Measurements from ENCODE around the gene TCF7L1. TPM values are rescaled to one million over a fixed set of nuclear protein-coding genes. Genes with fewer than 3 reads are reported as not detected.

Gene TCF7L1
- total and polyA plus RNA-seq, 4 donors = 12.3 to 21.5 (median 13.8) TPM

- Histone ChIP-seq H3K9ac (ENCODE audit: insufficient read depth in 1 of 2, low read length in 2 of 2) (no peak overlapping the region), H3K4me3 (no peak overlapping the region), H3K4me1 (ENCODE audit: control insufficient read depth in 5 of 5, insufficient read depth in 5 of 5, low read length in 5 of 5) (peaks cover 0 to 13% (median 6%) of the 10 kb centered on the region in 5 donors), H3K27ac (ENCODE audit: low read depth in 1 of 2, low read length in 1 of 2) (no peak overlapping the region), H3K9me3 (ENCODE audit: control insufficient read depth in 4 of 4, insufficient read depth in 3 of 4, low read length in 3 of 4) (no peaks in the 10 kb centered on the region), H3K27me3 (ENCODE audit: control insufficient read depth in 3 of 3, insufficient read depth in 3 of 3, low read length in 2 of 3) (no peaks in the 10 kb centered on the region), H3K36me3 (ENCODE audit: control insufficient read depth in 4 of 4, insufficient read depth in 4 of 4, low read length in 4 of 4) (no peaks in the 10 kb centered on the region)
- TF ChIP-seq CTCF (IDR thresholded peaks at IDR 0.05; ENCODE audit: control extremely low read depth, extremely low read depth) = no peak
- DNase-seq (no peak), ATAC-seq (ENCODE audit: insufficient read depth, low FRiP score) (no peak)
- 68 to 77% methylated on average over 2 of the region's 2 CpGs for WGBS, 2 donors
Measured at GRCh38 chr2:85187069-85187468, 53.9 kb downstream of the TCF7L1 start.

DNA sequence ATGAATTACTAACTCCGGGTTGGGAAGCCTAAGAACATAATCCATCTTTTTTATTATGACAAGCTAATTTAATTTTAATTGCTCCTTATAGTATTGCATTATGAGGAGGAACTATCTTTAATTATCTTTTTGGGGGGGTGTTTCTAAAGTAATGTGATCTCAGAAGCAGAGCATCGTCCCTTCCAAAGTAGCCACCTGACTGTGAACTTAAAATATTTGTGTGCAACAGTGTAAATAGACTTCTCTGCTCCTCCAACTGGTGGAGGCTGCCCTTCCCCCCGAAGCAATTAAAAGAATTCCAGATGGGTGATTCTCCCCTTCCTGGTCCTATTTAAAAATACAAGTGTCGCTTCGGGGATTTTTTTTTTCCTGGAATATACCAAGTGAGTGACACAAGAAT lies 55.7 kb downstream of the TCF7L1 start:
- peak overlapping the region in 1 of 2 donors; percentile 7 for H3K9ac ChIP-seq (ENCODE audit: insufficient read depth in 1 of 2, low read length in 2 of 2)
- ATAC-seq (ENCODE audit: insufficient read depth, low FRiP score) (no peak), DNase-seq (peak in 2 of 3 donors; percentile 15 to 22)
- H3K36me3 ChIP-seq (ENCODE audit: control insufficient read depth in 4 of 4, insufficient read depth in 4 of 4, low read length in 4 of 4) = peaks cover 0 to 7% (median 0%) of the 10 kb centered on the region in 4 donors
- H3K4me3 ChIP-seq = no peak overlapping the region
- H3K4me1 ChIP-seq (ENCODE audit: control insufficient read depth in 5 of 5, insufficient read depth in 5 of 5, low read length in 5 of 5) = peaks cover 0 to 13% (median 5%) of the 10 kb centered on the region in 5 donors
- H3K9me3 ChIP-seq (ENCODE audit: control insufficient read depth in 4 of 4, insufficient read depth in 3 of 4, low read length in 3 of 4) = no peaks in the 10 kb centered on the region
- no peaks in the 10 kb centered on the region for H3K27me3 ChIP-seq (ENCODE audit: control insufficient read depth in 3 of 3, insufficient read depth in 3 of 3, low read length in 2 of 3)
- 31 to 63% methylated on average over 5 of the region's 5 CpGs for WGBS, 2 donors
- TF ChIP-seq CTCF (IDR thresholded peaks at IDR 0.05; ENCODE audit: control extremely low read depth, extremely low read depth) = no peak
- H3K27ac ChIP-seq (ENCODE audit: low read depth in 1 of 2, low read length in 1 of 2) = no peak overlapping the region

DNA sequence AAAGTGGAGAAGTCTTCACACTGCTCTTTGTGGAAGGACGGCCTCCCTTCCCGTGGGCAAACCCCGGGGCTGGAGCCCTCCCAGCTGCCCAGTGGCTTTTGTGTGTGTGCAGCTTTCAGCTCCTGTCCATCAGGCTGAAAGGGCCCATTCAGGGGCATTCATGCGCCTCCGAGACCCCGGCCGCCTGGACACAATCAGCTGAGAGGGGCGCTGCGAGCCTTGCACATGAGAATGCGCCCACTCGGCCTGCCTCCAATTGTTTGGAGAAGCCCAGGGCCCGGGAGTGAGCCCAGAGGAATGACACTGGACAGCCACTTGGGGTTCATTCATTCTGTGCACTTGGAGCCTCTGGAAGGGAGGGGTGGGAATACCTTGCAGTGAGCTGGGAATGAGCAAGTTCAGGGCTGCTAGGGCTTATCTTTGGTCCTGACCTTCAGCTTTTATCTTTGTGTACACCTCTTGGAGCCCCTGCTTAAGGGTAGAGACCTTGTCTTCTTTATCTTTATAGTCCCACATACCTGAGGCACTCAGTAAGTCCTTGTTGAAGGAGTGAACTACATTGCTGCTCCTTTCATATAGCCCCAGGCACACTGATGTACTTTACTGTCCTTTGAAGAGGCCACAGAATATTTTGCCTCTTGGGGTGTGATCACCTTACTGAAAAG lies 56.5 kb downstream of the TCF7L1 start:
- 80 to 92% methylated on average over 12 of the region's 12 CpGs for WGBS, 2 donors
- H3K4me1 ChIP-seq (ENCODE audit: control insufficient read depth in 5 of 5, insufficient read depth in 5 of 5, low read length in 5 of 5) = peaks cover 0 to 13% (median 5%) of the 10 kb centered on the region in 5 donors
- no peak overlapping the region for H3K4me3 ChIP-seq
- no peak for ATAC-seq (ENCODE audit: insufficient read depth, low FRiP score)
- H3K9me3 ChIP-seq (ENCODE audit: control insufficient read depth in 4 of 4, insufficient read depth in 3 of 4, low read length in 3 of 4) = no peaks in the 10 kb centered on the region
- no peak overlapping the region for H3K9ac ChIP-seq (ENCODE audit: insufficient read depth in 1 of 2, low read length in 2 of 2)
- no peaks in the 10 kb centered on the region for H3K27me3 ChIP-seq (ENCODE audit: control insufficient read depth in 3 of 3, insufficient read depth in 3 of 3, low read length in 2 of 3)
- peaks cover 0 to 7% (median 0%) of the 10 kb centered on the region in 4 donors for H3K36me3 ChIP-seq (ENCODE audit: control insufficient read depth in 4 of 4, insufficient read depth in 4 of 4, low read length in 4 of 4)
- no peak overlapping the region for H3K27ac ChIP-seq (ENCODE audit: low read depth in 1 of 2, low read length in 1 of 2)
- DNase-seq = peak in 2 of 3 donors; percentile 23 to 30
- no peak for TF ChIP-seq CTCF (IDR thresholded peaks at IDR 0.05; ENCODE audit: control extremely low read depth, extremely low read depth)
